Measurements from ENCODE around the gene CAD. TPM values are rescaled to one million over a fixed set of nuclear protein-coding genes. Genes with fewer than 3 reads are reported as not detected.

CAD gene
- total and polyA plus RNA-seq, 2 of the 4 experiments (the other 2 are of a cell fraction): 12.9 to 38.7 TPM

- Histone ChIP-seq H3K9me3 (ENCODE audit: control insufficient read depth, insufficient read depth, low read length) (no peaks in the 10 kb centered on the region), H3K4me3 (ENCODE audit: insufficient read depth, low read depth, low read length) (no peak overlapping the region), H3K4me1 (ENCODE audit: control insufficient read depth, insufficient read depth, low read length) (no peaks in the 10 kb centered on the region), H3K14ac (replicated peaks; ENCODE audit: low read depth, low read length) (no peak overlapping the region), H2BK120ac (ENCODE audit: low read depth, low read length) (no peak overlapping the region), H3K23ac (ENCODE audit: low read depth, low read length) (0 out of 2 replicates have a peak overlapping the region, but pooled peaks have one; percentile 44), H3K9ac (ENCODE audit: low read depth, low read length) (no peak overlapping the region), H3K18ac (ENCODE audit: low read depth, low read length) (no peak overlapping the region), H3K4me2 (ENCODE audit: low read depth, low read length) (no peak overlapping the region), H3K4ac (ENCODE audit: low read depth, low read length) (no peak overlapping the region), H2AK9ac (replicated peaks; ENCODE audit: low read depth, low read length, poor library complexity) (no peak overlapping the region), H2AFZ (replicated peaks; ENCODE audit: low read length, poor library complexity) (no peak overlapping the region), H2BK5ac (ENCODE audit: low read depth, low read length, poor library complexity, severe bottlenecking) (no peak overlapping the region), H3K56ac (ENCODE audit: extremely low read depth, insufficient read depth, low read length) (no peak overlapping the region), H2BK20ac (ENCODE audit: low read depth, low read length) (no peak overlapping the region), H4K20me1 (ENCODE audit: insufficient read depth, low read length) (no peaks in the 10 kb centered on the region), H3K27me3 (ENCODE audit: control insufficient read depth, insufficient read depth, low read length) (peaks cover 62% of the 10 kb centered on the region), H4K5ac (ENCODE audit: low read depth, low read length) (no peak overlapping the region), H4K91ac (ENCODE audit: insufficient read depth, low read depth, low read length) (no peak overlapping the region), H4K8ac (ENCODE audit: low read depth in 2 of 2, low read length in 2 of 2) (no peak overlapping the region), H3K9me1 (ENCODE audit: insufficient read depth, low read length) (no peaks in the 10 kb centered on the region), H3K36me3 (ENCODE audit: control insufficient read depth, insufficient read depth, low read length) (no peaks in the 10 kb centered on the region), H2BK15ac (ENCODE audit: low read depth, low read length) (no peak overlapping the region), H3K27ac (ENCODE audit: insufficient read depth, low read length) (no peak overlapping the region), H2AK5ac (ENCODE audit: low read depth, low read length) (no peak overlapping the region), H3K79me1 (ENCODE audit: low read depth in 1 of 2, low read length in 2 of 2) (no peaks in the 10 kb centered on the region)
- ChIA-PET CTCF (no interaction called here), POLR2A (ENCODE audit: unreplicated experiment) (no interaction called here)
- no peak for DNase-seq
- 80% methylated on average over 2 of the region's 8 CpGs; no CpG with 5 or more reads in 1 of the 2 experiments for WGBS, 2 experiments (ENCODE audit: extremely low coverage in 2 of 2, insufficient read length in 1 of 2)
- TF ChIP-seq CEBPB (IDR thresholded peaks at IDR 0.05; ENCODE audit: low read depth, low read length) (peak; percentile 33; the same call in 1 of the 2 replicates), POLR2A (IDR thresholded peaks at IDR 0.05; ENCODE audit: low read depth, low read length) (no peak)
- no TSS peak for BruUV-seq (replicated peaks)
- intact Hi-C loops (cut with micrococcal nuclease) (no loop called here), in situ Hi-C loops (cut with MboI; ENCODE audit: low sequenced_read_pairs) (no loop called here), dilution Hi-C loops (cut with HindIII; ENCODE audit: low sequenced_read_pairs, unreplicated experiment) (no loop called here)
- ATAC-seq (ENCODE audit: low read depth): no peak
These were observed 45.8 kb upstream of the CAD start for GRCh38 chr2:27171351-27171848.

Data from IMR-90 (cell line).